HepG2 (cell line): ENCODE measurements around the gene PAPSS1. TPM values are rescaled to one million over a fixed set of nuclear protein-coding genes. Genes with fewer than 3 reads are reported as not detected.

Experiments used
- ATAC-seq: fragments of 200-7000 bp; cut with Tn5 transposase; 3 replicates; pipeline ENCODE4 v1.9.1; 2020; ENCODE audit warnings: mild to moderate bottlenecking, moderate library complexity
- BruUV-seq: library from RNA; stranded (reverse); fragments of 400-500 nt; replicated peaks from 2 replicates; lab custom pipeline; 2021; lab: Mats Ljungman, UMichigan
- CTCF ChIA-PET: fragments of 300-600 bp; formaldehyde crosslinking; extraction: SDS; loops from one replicate; lab custom pipeline; 2021; ENCODE audit warnings: low total read pairs, inconsistent platforms, low intra/inter-chr PET ratio; lab: Yijun Ruan, JAX
- POLR2A ChIA-PET: fragments of 350-600 bp; sonication (Branson Sonifier 250); formaldehyde crosslinking; loops from one replicate; lab custom pipeline; 2020; ENCODE audit warnings: antibody characterized with exemption, inconsistent platforms; lab: Yijun Ruan, JAX
- DNase-seq: peaks from one replicate; pipeline ENCODE4 v3.0.0-alpha.2; 2015; ENCODE audit warnings: low spot score
- FAIRE-seq: peaks from 3 replicates; lab custom pipeline; 2011; peaks lifted over from hg19 to GRCh38; lab: Jason Lieb, UNC
- H2AFZ ChIP-seq: one replicate; pipeline ENCODE4 v1.6.1; 2011; ENCODE audit warnings: low read length, inconsistent platforms
- H3K27ac ChIP-seq: fragments of 300-600 bp; 3 replicates; pipeline ENCODE4 v1.8.0; 2011; ENCODE audit warnings: mixed run types, mild to moderate bottlenecking, mixed read lengths, low read length, inconsistent platforms; ENCODE audit not compliant: insufficient read depth; ENCODE audit errors: extremely low read length
- H3K27me3 ChIP-seq, 2 experiments: fragments of 200-600 bp in 1 of 2; 2 replicates in 1 of 2; 3 replicates in 1 of 2; pipeline versions ENCODE4 v1.6.0 to v1.8.0; 2011; ENCODE audit warnings: low read length in 2 of 2, mild to moderate bottlenecking in 2 of 2, moderate library complexity in 2 of 2, inconsistent platforms in 1 of 2; ENCODE audit not compliant: insufficient read depth in 2 of 2, control insufficient read depth in 1 of 2
- H3K36me3 ChIP-seq, 2 experiments: fragments of 200-600 bp in 1 of 2; replicated peaks in 1 of 2; 2 replicates in 1 of 2; 3 replicates in 1 of 2; pipeline versions ENCODE4 v1.5.1 to v1.8.0; 2011; ENCODE audit warnings: low read length in 2 of 2, inconsistent platforms in 1 of 2; ENCODE audit not compliant: insufficient read depth in 2 of 2, control insufficient read depth in 1 of 2
- H3K4me1 ChIP-seq: 2 replicates; pipeline ENCODE4 v1.5.1; 2012; ENCODE audit warnings: low read length, inconsistent platforms; ENCODE audit not compliant: insufficient read depth
- H3K4me2 ChIP-seq: 2 replicates; pipeline ENCODE4 v1.6.0; 2011; ENCODE audit warnings: low read depth, low read length, inconsistent platforms
- H3K4me3 ChIP-seq, 3 experiments: fragments of 200-600 bp in 1 of 3; sonication (generic), shearing (Covaris generic) in 1 of 3; replicated peaks in 1 of 3; 2 replicates each; pipeline ENCODE4 v1.5.1; 2011 to 2016; ENCODE audit warnings: low read length in 3 of 3, inconsistent platforms in 2 of 3, low read depth in 2 of 3, mild to moderate bottlenecking in 2 of 3, control low read depth in 1 of 3, mixed read lengths in 1 of 3; ENCODE audit not compliant: insufficient read depth in 1 of 3
- H3K79me2 ChIP-seq: one replicate; pipeline ENCODE4 v1.6.1; 2011; ENCODE audit warnings: low read length, inconsistent platforms; ENCODE audit not compliant: insufficient read depth
- H3K9ac ChIP-seq: 2 replicates; pipeline ENCODE4 v1.6.0; 2011; ENCODE audit warnings: mild to moderate bottlenecking, low read depth, low read length, inconsistent platforms; ENCODE audit not compliant: insufficient read depth
- H3K9me3 ChIP-seq: 2 replicates; pipeline ENCODE4 v1.5.1; 2012; ENCODE audit warnings: mild to moderate bottlenecking, low read length
- H4K20me1 ChIP-seq: 2 replicates; pipeline ENCODE4 v1.6.0; 2011; ENCODE audit warnings: inconsistent platforms, mild to moderate bottlenecking, low read length, moderate library complexity; ENCODE audit not compliant: insufficient read depth
- ATF7-NPFF ChIP-seq: sonication (generic); formaldehyde crosslinking; IDR thresholded peaks from 2 replicates; pipeline ENCODE4 v1.8.1; 2023; ENCODE audit warnings: mild to moderate bottlenecking, low read depth, missing genetic modification reagents, moderate library complexity
- FOXA1 ChIP-seq, 2 experiments: fragments of 450-650 bp in 1 of 2; sonication (generic) in 1 of 2; formaldehyde crosslinking in 1 of 2; IDR thresholded peaks; 2 replicates each; pipeline versions ENCODE4 v1.4.0 to v1.6.1; 2016 to 2020; ENCODE audit warnings: missing genetic modification reagents in 1 of 2
- FOXO4 ChIP-seq: sonication (generic); formaldehyde crosslinking; conservative IDR thresholded peaks from 2 replicates; pipeline ENCODE4 v1.8.1; 2023; ENCODE audit warnings: missing genetic modification reagents
- HNRNPH1 ChIP-seq: fragments of 200-400 bp; formaldehyde crosslinking; optimal IDR thresholded peaks from 2 replicates; pipeline ENCODE3; 2017; ENCODE audit warnings: mild to moderate bottlenecking, low read depth, low read length
- ISX ChIP-seq: sonication (generic); formaldehyde crosslinking; conservative IDR thresholded peaks from 2 replicates; pipeline ENCODE4 v1.5.0; 2020; ENCODE audit warnings: missing genetic modification reagents
- TARDBP ChIP-seq: sonication (generic); formaldehyde crosslinking; IDR thresholded peaks from 2 replicates; pipeline ENCODE4 v1.8.0; 2022; ENCODE audit warnings: mild to moderate bottlenecking, missing genetic modification reagents
- TOPORS ChIP-seq: sonication (generic); formaldehyde crosslinking; IDR thresholded peaks from 2 replicates; pipeline ENCODE4 v1.8.0; 2023; ENCODE audit warnings: mild to moderate bottlenecking, missing genetic modification reagents
- TSC22D2 ChIP-seq: sonication (generic); formaldehyde crosslinking; IDR thresholded peaks from 2 replicates; pipeline ENCODE4 v1.5.1; 2020; ENCODE audit warnings: missing genetic modification reagents, mild to moderate bottlenecking, borderline replicate concordance
- WIZ ChIP-seq: sonication (generic); formaldehyde crosslinking; IDR thresholded peaks from 2 replicates; pipeline ENCODE4 v1.5.1; 2020; ENCODE audit warnings: mild to moderate bottlenecking, missing genetic modification reagents
- ZBTB7B ChIP-seq: sonication (generic); formaldehyde crosslinking; IDR thresholded peaks from 2 replicates; pipeline ENCODE4 v1.4.0; 2020; ENCODE audit warnings: missing genetic modification reagents
- ZNF224 ChIP-seq: sonication (generic); formaldehyde crosslinking; IDR thresholded peaks from 2 replicates; pipeline ENCODE4 v1.5.0; 2020; ENCODE audit warnings: mild to moderate bottlenecking, missing genetic modification reagents
- ZNF639 ChIP-seq: conservative IDR thresholded peaks from 2 replicates; pipeline ENCODE4 v1.6.1; 2018; ENCODE audit warnings: missing genetic modification reagents
- ZNF720 ChIP-seq: sonication (generic); formaldehyde crosslinking; IDR thresholded peaks from 2 replicates; pipeline ENCODE4 v1.4.0; 2020; ENCODE audit warnings: missing genetic modification reagents
- WGBS: methylation state at CpG from one replicate; pipeline ENCODE4 v1.1.6; 2017; ENCODE audit warnings: low lambda C conversion rate; 5-methylcytosine and 5-hydroxymethylcytosine counted together
- in situ Hi-C: cut with HindIII; loops from 2 replicates; pipeline ENCODE4 v1.10.0; 2017; ENCODE audit warnings: low pct_unique_long_range_greater_than_20kb; ENCODE audit not compliant: extremely low pct_ligation_motif_present
- intact Hi-C: fragments of 100-400 bp; cut with micrococcal nuclease; formaldehyde crosslinking; loops from one replicate; pipeline ENCODE4 v1.10.0; 2022; ENCODE audit not compliant: unreplicated experiment
- polyA plus RNA-seq, 8 experiments: library from polyadenylated mRNA; depleted of rRNA in 3 of 8; stranded (reverse) in 7 of 8; unstranded in 1 of 8; fragments of >200 nt; fragmentation: Illumina TruSeq in 4 of 8; extraction: Trizol in 4 of 8; gene quantifications; 2 replicates each; pipeline versions ENCODE4 v1.2.1 to v1.2.3, GENCODE V29; 2011 to 2016; ENCODE audit warnings: low read depth in 4 of 8, missing spikeins in 1 of 8, mixed read lengths in 1 of 8; ENCODE audit not compliant: insufficient read depth in 1 of 8
- total RNA-seq, 5 experiments: library from RNA; depleted of rRNA; stranded (reverse); fragments of >200 nt; fragmentation: Illumina TruSeq; extraction: Trizol; gene quantifications; 2 replicates each; pipeline ENCODE4 v1.2.3, GENCODE V29; 2016; ENCODE audit warnings: low read depth in 1 of 5
- TF ChIP-seq, protein P1 (sequence below): fragments of 450-650 bp; IDR thresholded peaks from 2 replicates; pipeline ENCODE4 v1.6.1; 2016

PAPSS1 gene
- total and polyA plus RNA-seq, 2 of the 13 experiments (the other 11 are each of a cell fraction or from before 2014, with no cell fraction given) = 105 to 126 TPM

DNA sequence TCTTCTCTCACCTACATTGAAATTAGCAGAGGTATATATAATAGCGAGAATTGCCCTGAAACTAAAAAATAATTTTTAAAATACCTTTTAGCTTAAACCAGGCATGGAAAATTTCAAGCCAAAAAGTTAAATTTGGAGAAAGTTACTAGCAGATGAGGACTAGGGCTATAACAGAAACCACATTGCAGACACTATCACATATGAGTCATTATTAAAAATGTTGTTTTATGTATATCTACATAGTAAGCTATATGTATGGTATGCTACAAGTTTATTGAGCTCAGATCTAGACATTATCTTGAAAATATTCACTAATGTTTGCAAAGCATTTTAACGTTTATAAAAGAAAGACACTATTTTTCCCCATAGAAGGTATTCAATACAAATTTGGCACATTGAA lies 147.8 kb downstream of the PAPSS1 start:
- no peaks in the 10 kb centered on the region for H3K36me3 ChIP-seq
- FAIRE-seq (no peak), DNase-seq (no peak), ATAC-seq (no peak)
- no peaks in the 10 kb centered on the region for H3K79me2 ChIP-seq
- intact Hi-C loops (no loop called here), in situ Hi-C loops (no loop called here)
- H3K27ac ChIP-seq = no peak overlapping the region
- no peaks in the 10 kb centered on the region for H3K27me3 ChIP-seq
- TF ChIP-seq TSC22D2 (CRISPR knock-in tag) (no peak), TARDBP (CRISPR knock-in tag) (no peak), FOXO4 (CRISPR knock-in tag) (no peak)
- no peaks in the 10 kb centered on the region for H4K20me1 ChIP-seq
- no peaks in the 10 kb centered on the region for H3K9me3 ChIP-seq
- ChIA-PET CTCF (no interaction called here), POLR2A (no interaction called here)
- WGBS = 2% methylated on average over 2 of the region's 2 CpGs
- H3K9ac ChIP-seq = no peak overlapping the region
- H3K4me3 ChIP-seq = no peak overlapping the region
- H3K4me1 ChIP-seq = no peaks in the 10 kb centered on the region
- no TSS peak for BruUV-seq
- H3K4me2 ChIP-seq = no peak overlapping the region
- H2AFZ ChIP-seq = no peak overlapping the region

- Histone ChIP-seq H3K27me3 (no peaks in the 10 kb centered on the region), H3K4me2 (no peak overlapping the region), H2AFZ (no peak overlapping the region)
- no peak for ATAC-seq
- 0% methylated on average over 2 of the region's 2 CpGs for WGBS
- no peak for FAIRE-seq
- CTCF ChIA-PET = no interaction called here
- TF ChIP-seq, protein P1, sequence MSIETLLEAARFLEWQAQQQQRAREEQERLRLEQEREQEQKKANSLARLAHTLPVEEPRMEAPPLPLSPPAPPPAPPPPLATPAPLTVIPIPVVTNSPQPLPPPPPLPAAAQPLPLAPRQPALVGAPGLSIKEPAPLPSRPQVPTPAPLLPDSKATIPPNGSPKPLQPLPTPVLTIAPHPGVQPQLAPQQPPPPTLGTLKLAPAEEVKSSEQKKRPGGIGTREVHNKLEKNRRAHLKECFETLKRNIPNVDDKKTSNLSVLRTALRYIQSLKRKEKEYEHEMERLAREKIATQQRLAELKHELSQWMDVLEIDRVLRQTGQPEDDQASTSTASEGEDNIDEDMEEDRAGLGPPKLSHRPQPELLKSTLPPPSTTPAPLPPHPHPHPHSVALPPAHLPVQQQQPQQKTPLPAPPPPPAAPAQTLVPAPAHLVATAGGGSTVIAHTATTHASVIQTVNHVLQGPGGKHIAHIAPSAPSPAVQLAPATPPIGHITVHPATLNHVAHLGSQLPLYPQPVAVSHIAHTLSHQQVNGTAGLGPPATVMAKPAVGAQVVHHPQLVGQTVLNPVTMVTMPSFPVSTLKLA = no peak
- TF ChIP-seq ZNF720 (CRISPR knock-in tag) (no peak), HNRNPH1 (no peak), WIZ (CRISPR knock-in tag) (no peak), ISX (no peak), ATF7-NPFF (no peak), FOXA1 (IDR thresholded peaks at IDR 0.05) (no peak), FOXA1 (CRISPR knock-in tag; IDR thresholded peaks at IDR 0.05) (no peak), ZNF639 (CRISPR knock-in tag) (no peak), ZBTB7B (no peak), TOPORS (CRISPR knock-in tag) (no peak), ZNF224 (no peak)
- TF ChIP-seq, all 625 proteins: peak for 0
- BruUV-seq = no TSS peak
- POLR2A ChIA-PET = no interaction called here
- no peaks in the 10 kb centered on the region for H3K9me3 ChIP-seq
- H3K9ac ChIP-seq = no peak overlapping the region
- no peaks in the 10 kb centered on the region for H3K36me3 ChIP-seq
- DNase-seq = no peak
- H3K27ac ChIP-seq = no peak overlapping the region
- H3K79me2 ChIP-seq = no peaks in the 10 kb centered on the region
- no peaks in the 10 kb centered on the region for H4K20me1 ChIP-seq
- H3K4me3 ChIP-seq = no peak overlapping the region
- in situ Hi-C loops = no loop called here
- intact Hi-C loops = no loop called here
- H3K4me1 ChIP-seq = no peaks in the 10 kb centered on the region
Observed at GRCh38 chr4:107570952-107571351, 149.1 kb downstream of the PAPSS1 start.
